SU-DHL-6 (cell line): ENCODE results near the gene GALNT10.

ENCODE experiments used
- H2AFZ ChIP-seq: fragments of 200-600 bp; sonication (generic); 2 replicates; pipeline ENCODE4 v1.6.1; 2014; ENCODE audit warnings: low read depth, mild to moderate bottlenecking, moderate library complexity, mixed read lengths, antibody characterized with exemption, low read length; ENCODE audit not compliant: severe bottlenecking
- H3F3A ChIP-seq: fragments of 200-600 bp; shearing (Covaris generic); 2 replicates; pipeline ENCODE4 v1.6.0; 2016; ENCODE audit warnings: antibody characterized with exemption, mild to moderate bottlenecking; ENCODE audit not compliant: insufficient read depth
- H3K27ac ChIP-seq: fragments of 200-600 bp; sonication (generic); 2 replicates; pipeline ENCODE4 v1.5.1; 2016; ENCODE audit warnings: low read depth, mild to moderate bottlenecking, low read length, moderate library complexity, mixed read lengths
- H3K27me3 ChIP-seq: fragments of 200-600 bp; sonication (generic), shearing (Covaris generic); 2 replicates; pipeline ENCODE4 v1.6.0; 2014; ENCODE audit warnings: mild to moderate bottlenecking, low read length
- H3K36me3 ChIP-seq: fragments of 200-600 bp; sonication (generic); 2 replicates; pipeline ENCODE4 v1.6.1; 2014; ENCODE audit warnings: mild to moderate bottlenecking, low read length, mixed read lengths
- H3K4me2 ChIP-seq: fragments of 300-600, 200-600 bp; shearing (Covaris generic), sonication (generic); 2 replicates; pipeline ENCODE4 v1.6.0; 2014; ENCODE audit warnings: low read length, low read depth, mild to moderate bottlenecking; ENCODE audit not compliant: poor library complexity, severe bottlenecking
- H3K4me3 ChIP-seq: fragments of 200-600 bp; sonication (generic); 2 replicates; pipeline ENCODE4 v1.5.1; 2014; ENCODE audit warnings: antibody characterized with exemption, low read length, mild to moderate bottlenecking, mixed read lengths; ENCODE audit not compliant: insufficient read depth, poor library complexity, severe bottlenecking
- H3K79me2 ChIP-seq: fragments of 200-600 bp; sonication (generic); 2 replicates; pipeline ENCODE4 v1.6.1; 2014; ENCODE audit warnings: mild to moderate bottlenecking, low read length, moderate library complexity; ENCODE audit not compliant: insufficient read depth
- H3K9ac ChIP-seq: fragments of 200-600 bp; sonication (generic); 2 replicates; pipeline ENCODE4 v1.7.0; 2014; ENCODE audit warnings: mild to moderate bottlenecking, low read length
- H3K9me2 ChIP-seq: fragments of 200-600 bp; sonication (generic); replicated peaks from 2 replicates; pipeline ENCODE4 v1.6.1; 2014; ENCODE audit warnings: low read length; ENCODE audit not compliant: insufficient read depth
- H3K9me3 ChIP-seq: fragments of 200-600 bp; sonication (generic); 2 replicates; pipeline ENCODE4 v1.6.1; 2014; ENCODE audit warnings: low read length, mixed read lengths; ENCODE audit not compliant: insufficient read depth
- H4K20me1 ChIP-seq: fragments of 200-600 bp; sonication (generic); 2 replicates; pipeline ENCODE4 v1.6.1; 2014; ENCODE audit warnings: low read depth, mild to moderate bottlenecking, antibody characterized with exemption, low read length, moderate library complexity, mixed read lengths
- CTCF ChIP-seq: fragments of 200-600 bp; sonication (generic); IDR thresholded peaks from one replicate; pipeline ENCODE4 v1.5.1; 2017; ENCODE audit warnings: antibody characterized with exemption, mild to moderate bottlenecking, low read length, moderate library complexity; ENCODE audit not compliant: insufficient read depth, poor library complexity, severe bottlenecking
- EZH2phosphoT487 ChIP-seq: fragments of 200-600 bp; sonication (generic), shearing (Covaris generic); conservative IDR thresholded peaks from 2 replicates; pipeline ENCODE4 v1.6.1; 2018; ENCODE audit warnings: mild to moderate bottlenecking, antibody characterized with exemption, low read length, moderate library complexity, mixed read lengths

GALNT10 gene

DNA sequence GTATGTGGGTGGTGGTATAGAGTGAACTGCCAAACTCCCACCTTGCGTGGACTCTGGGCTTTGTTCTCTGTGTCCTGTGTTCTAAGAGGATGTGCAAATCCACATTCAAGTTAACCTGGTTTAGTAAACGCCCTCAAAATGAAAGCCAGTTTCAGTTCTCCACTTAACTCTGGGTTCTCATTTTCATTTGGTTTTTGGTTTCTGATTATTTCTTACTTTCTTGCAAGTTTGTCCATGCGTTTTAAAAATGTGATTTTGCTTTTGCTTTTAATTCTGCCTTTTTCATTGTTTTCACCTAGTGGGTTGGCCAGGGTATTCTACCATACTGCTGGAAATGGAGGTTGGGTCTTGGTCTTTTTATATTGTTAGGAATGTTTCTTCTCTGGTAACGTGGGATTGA lies 38.2 kb downstream of the GALNT10 start:
- H3K9me3 ChIP-seq, result peaks cover 10% of the 10 kb centered on the region; the same call in 1 of the 2 replicates
- no peak overlapping the region for H2AFZ ChIP-seq
- H3F3A ChIP-seq, result no peaks in the 10 kb centered on the region
- no peaks in the 10 kb centered on the region for H3K9me2 ChIP-seq
- no peaks in the 10 kb centered on the region for H3K36me3 ChIP-seq
- H4K20me1 ChIP-seq, result no peaks in the 10 kb centered on the region
- TF ChIP-seq EZH2phosphoT487 (no peak), CTCF (no peak)
- H3K9ac ChIP-seq, result no peak overlapping the region
- no peak overlapping the region for H3K4me2 ChIP-seq
- H3K27me3 ChIP-seq, result no peaks in the 10 kb centered on the region
- no peak overlapping the region for H3K4me3 ChIP-seq
- H3K79me2 ChIP-seq, result no peaks in the 10 kb centered on the region
- no peak overlapping the region for H3K27ac ChIP-seq

GRCh38 chr5:154230526-154230925 lies 40.0 kb downstream of the GALNT10 start:
- H3K4me3 ChIP-seq, result no peak overlapping the region
- H3K4me2 ChIP-seq, result no peak overlapping the region
- H3K9me3 ChIP-seq, result peaks cover 10% of the 10 kb centered on the region; the same call in 1 of the 2 replicates
- H3K9me2 ChIP-seq, result no peaks in the 10 kb centered on the region
- H3K9ac ChIP-seq, result no peak overlapping the region
- H2AFZ ChIP-seq, result no peak overlapping the region
- no peaks in the 10 kb centered on the region for H3K36me3 ChIP-seq
- no peak for TF ChIP-seq CTCF
- TF ChIP-seq EZH2phosphoT487, result no peak
- H3K27me3 ChIP-seq, result no peaks in the 10 kb centered on the region
- H3K79me2 ChIP-seq, result no peaks in the 10 kb centered on the region
- no peaks in the 10 kb centered on the region for H4K20me1 ChIP-seq
- H3K27ac ChIP-seq, result no peak overlapping the region
- H3F3A ChIP-seq, result no peaks in the 10 kb centered on the region

GRCh38 chr5:154234551-154234950 lies 44.0 kb downstream of the GALNT10 start:
- Histone ChIP-seq H3K9me3 (no peaks in the 10 kb centered on the region), H2AFZ (no peak overlapping the region), H3K4me3 (no peak overlapping the region), H3K9me2 (no peaks in the 10 kb centered on the region), H3K79me2 (no peaks in the 10 kb centered on the region), H3K9ac (no peak overlapping the region), H4K20me1 (no peaks in the 10 kb centered on the region), H3K4me2 (no peak overlapping the region), H3F3A (no peaks in the 10 kb centered on the region), H3K27ac (no peak overlapping the region), H3K36me3 (no peaks in the 10 kb centered on the region), H3K27me3 (no peaks in the 10 kb centered on the region)
- no peak for TF ChIP-seq CTCF
- no peak for TF ChIP-seq EZH2phosphoT487
